ENCODE data around the gene TEF. TPM values are rescaled to one million over a fixed set of nuclear protein-coding genes. Genes with fewer than 3 reads are reported as not detected.

Gene TEF
- total and polyA plus RNA-seq, 2 experiments from 2014 or later, result 5.4 to 8.9 TPM

DNA sequence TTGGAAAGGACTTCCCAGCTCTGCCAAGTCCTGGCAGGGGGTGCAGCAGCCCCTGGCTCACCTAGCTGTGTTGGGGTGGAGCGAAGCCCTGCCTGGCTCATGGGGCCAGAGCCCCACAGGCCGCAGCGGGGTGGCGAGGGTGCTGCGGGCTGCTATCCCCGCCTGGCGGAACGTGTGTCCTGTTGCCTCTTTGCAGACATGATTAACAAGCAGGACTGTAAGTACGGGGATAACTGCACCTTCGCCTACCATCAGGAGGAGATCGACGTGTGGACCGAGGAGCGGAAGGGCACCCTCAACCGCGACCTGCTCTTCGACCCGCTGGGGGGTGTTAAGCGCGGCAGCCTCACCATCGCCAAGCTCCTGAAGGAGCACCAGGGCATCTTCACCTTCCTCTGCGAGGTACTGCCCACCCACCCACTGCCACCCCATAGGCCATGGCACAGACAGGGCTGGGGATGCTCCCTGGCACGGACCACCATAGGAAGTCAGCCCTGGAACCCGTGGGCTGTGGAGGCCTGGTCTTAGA lies 35.9 kb upstream of the TEF start:
- TF ChIP-seq EZH2phosphoT487 (IDR thresholded peaks at IDR 0.05; ENCODE audit: low read depth, severe bottlenecking, unreplicated experiment), result no peak
- TF ChIP-seq EZH2 (IDR thresholded peaks at IDR 0.05; ENCODE audit: borderline replicate concordance), result no peak
- TF ChIP-seq, protein P1, sequence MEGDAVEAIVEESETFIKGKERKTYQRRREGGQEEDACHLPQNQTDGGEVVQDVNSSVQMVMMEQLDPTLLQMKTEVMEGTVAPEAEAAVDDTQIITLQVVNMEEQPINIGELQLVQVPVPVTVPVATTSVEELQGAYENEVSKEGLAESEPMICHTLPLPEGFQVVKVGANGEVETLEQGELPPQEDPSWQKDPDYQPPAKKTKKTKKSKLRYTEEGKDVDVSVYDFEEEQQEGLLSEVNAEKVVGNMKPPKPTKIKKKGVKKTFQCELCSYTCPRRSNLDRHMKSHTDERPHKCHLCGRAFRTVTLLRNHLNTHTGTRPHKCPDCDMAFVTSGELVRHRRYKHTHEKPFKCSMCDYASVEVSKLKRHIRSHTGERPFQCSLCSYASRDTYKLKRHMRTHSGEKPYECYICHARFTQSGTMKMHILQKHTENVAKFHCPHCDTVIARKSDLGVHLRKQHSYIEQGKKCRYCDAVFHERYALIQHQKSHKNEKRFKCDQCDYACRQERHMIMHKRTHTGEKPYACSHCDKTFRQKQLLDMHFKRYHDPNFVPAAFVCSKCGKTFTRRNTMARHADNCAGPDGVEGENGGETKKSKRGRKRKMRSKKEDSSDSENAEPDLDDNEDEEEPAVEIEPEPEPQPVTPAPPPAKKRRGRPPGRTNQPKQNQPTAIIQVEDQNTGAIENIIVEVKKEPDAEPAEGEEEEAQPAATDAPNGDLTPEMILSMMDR (IDR thresholded peaks at IDR 0.05; ENCODE audit: poor library complexity), result no peak
- WGBS (ENCODE audit: low lambda C conversion rate, missing lambda C conversion rate), result 98% methylated on average over 24 of the region's 24 CpGs
- no peaks in the 10 kb centered on the region for H3K36me3 ChIP-seq (replicated peaks; ENCODE audit: insufficient read depth, low read depth)

DNA sequence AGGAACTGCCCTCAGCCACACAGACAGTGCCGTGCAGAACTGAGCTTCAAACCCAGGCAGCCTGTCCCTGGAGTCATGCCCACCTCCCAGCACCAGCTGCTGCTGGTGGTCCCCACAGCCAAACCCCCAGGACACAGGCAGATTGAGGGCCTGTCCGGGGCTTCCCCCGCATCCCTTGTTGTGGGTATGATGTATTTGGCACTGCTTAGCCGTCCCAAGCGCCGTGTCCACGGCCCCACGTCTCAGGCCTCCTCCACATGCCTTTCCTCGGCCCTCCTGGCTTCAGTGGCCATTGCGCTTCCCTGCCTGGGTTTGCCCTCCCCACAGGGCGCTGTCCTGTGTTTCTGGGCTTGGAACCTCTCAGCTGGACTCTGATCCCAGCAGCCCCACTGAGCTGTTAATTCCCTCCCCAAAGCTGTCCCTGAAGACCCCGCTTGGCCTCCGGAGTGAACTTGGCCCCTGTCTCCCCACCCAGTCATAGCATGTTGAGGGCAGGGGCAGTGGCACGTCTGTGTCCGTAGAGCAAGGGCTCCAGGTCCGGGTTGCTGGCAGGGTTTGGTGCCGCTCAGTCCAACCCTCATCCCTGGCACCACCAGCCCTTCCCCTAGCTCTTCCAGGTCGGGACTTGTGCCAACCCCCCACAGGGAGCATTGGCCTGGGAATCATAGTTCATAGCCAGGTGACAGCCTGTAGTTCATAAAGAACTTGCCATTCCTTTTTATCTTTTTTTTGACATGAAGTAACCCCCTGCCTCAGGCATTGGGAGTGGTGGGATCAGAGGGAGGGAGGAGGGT lies 34.5 kb upstream of the TEF start:
- WGBS (ENCODE audit: low lambda C conversion rate, missing lambda C conversion rate), result 96% methylated on average over 13 of the region's 18 CpGs
- no peak for DNase-seq (ENCODE audit: low spot score)

More for the DNA sequence above, 35.9 kb upstream of the TEF start:
- Histone ChIP-seq H3K9me2 (replicated peaks; ENCODE audit: insufficient read depth) (no peaks in the 10 kb centered on the region), H2AFZ (no peak overlapping the region), H3K4me1 (ENCODE audit: insufficient read depth) (no peaks in the 10 kb centered on the region), H3K27me3 (no peaks in the 10 kb centered on the region), H4K20me1 (ENCODE audit: insufficient read depth, poor library complexity, severe bottlenecking) (no peaks in the 10 kb centered on the region), H3K4me2 (no peak overlapping the region), H3K27ac (no peak overlapping the region), H3K4me3 (no peak overlapping the region), H3K9me3 (ENCODE audit: low read depth) (no peaks in the 10 kb centered on the region), H3K79me2 (no peaks in the 10 kb centered on the region)
- DNase-seq (ENCODE audit: low spot score), result no peak

DNA sequence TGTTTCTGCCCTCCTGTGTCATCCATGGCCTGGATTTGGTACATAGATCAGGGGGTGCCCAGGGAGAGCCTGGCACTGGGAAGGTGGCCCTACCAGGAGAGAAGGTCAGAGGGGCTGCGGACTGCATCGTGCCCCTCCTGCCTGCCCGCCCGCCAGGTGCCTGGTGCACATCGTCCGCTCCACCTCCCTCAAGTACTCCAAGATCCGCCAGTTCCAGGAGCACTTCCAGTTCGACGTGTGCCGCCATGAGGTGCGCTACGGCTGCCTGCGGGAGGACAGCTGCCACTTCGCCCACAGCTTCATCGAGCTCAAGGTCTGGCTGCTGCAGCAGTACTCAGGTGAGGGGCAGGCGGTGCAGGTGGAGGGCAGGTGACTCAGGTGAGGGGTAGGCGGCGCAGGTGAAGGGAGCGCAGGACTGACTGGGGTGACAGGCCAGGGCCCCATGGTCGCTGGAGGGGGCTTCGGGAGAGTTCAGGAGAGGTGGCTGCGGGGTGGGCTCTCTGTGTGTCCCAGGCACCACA lies 32.7 kb upstream of the TEF start:
- over 99% methylated on average over 19 of the region's 22 CpGs for WGBS (ENCODE audit: low lambda C conversion rate, missing lambda C conversion rate)

More for the DNA sequence above, 34.5 kb upstream of the TEF start:
- no peaks in the 10 kb centered on the region for H3K36me3 ChIP-seq (replicated peaks; ENCODE audit: insufficient read depth, low read depth)
- no peaks in the 10 kb centered on the region for H3K9me2 ChIP-seq (replicated peaks; ENCODE audit: insufficient read depth)
- H4K20me1 ChIP-seq (ENCODE audit: insufficient read depth, poor library complexity, severe bottlenecking), result no peaks in the 10 kb centered on the region
- H3K4me2 ChIP-seq, result no peak overlapping the region
- no peak overlapping the region for H3K27ac ChIP-seq
- no peaks in the 10 kb centered on the region for H3K9me3 ChIP-seq (ENCODE audit: low read depth)
- H3K4me3 ChIP-seq, result no peak overlapping the region
- H3K4me1 ChIP-seq (ENCODE audit: insufficient read depth), result no peaks in the 10 kb centered on the region
- no peak for TF ChIP-seq EZH2 (IDR thresholded peaks at IDR 0.05; ENCODE audit: borderline replicate concordance)
- TF ChIP-seq, protein P1 (IDR thresholded peaks at IDR 0.05; ENCODE audit: poor library complexity), result no peak
- no peak for TF ChIP-seq EZH2phosphoT487 (IDR thresholded peaks at IDR 0.05; ENCODE audit: low read depth, severe bottlenecking, unreplicated experiment)
- H3K79me2 ChIP-seq, result no peaks in the 10 kb centered on the region
- H3K27me3 ChIP-seq, result no peaks in the 10 kb centered on the region
- H2AFZ ChIP-seq, result no peak overlapping the region

More for the DNA sequence above, 32.7 kb upstream of the TEF start:
- TF ChIP-seq EZH2 (IDR thresholded peaks at IDR 0.05; ENCODE audit: borderline replicate concordance), result no peak
- TF ChIP-seq, protein P1 (IDR thresholded peaks at IDR 0.05; ENCODE audit: poor library complexity), result no peak
- TF ChIP-seq EZH2phosphoT487 (IDR thresholded peaks at IDR 0.05; ENCODE audit: low read depth, severe bottlenecking, unreplicated experiment), result no peak
- Histone ChIP-seq H3K36me3 (replicated peaks; ENCODE audit: insufficient read depth, low read depth) (no peaks in the 10 kb centered on the region), H4K20me1 (ENCODE audit: insufficient read depth, poor library complexity, severe bottlenecking) (no peaks in the 10 kb centered on the region), H3K9me2 (replicated peaks; ENCODE audit: insufficient read depth) (no peaks in the 10 kb centered on the region), H3K4me2 (no peak overlapping the region), H3K4me3 (no peak overlapping the region), H3K4me1 (ENCODE audit: insufficient read depth) (no peaks in the 10 kb centered on the region), H2AFZ (no peak overlapping the region), H3K27ac (no peak overlapping the region), H3K9me3 (ENCODE audit: low read depth) (no peaks in the 10 kb centered on the region), H3K27me3 (no peaks in the 10 kb centered on the region), H3K79me2 (no peaks in the 10 kb centered on the region)
- DNase-seq (ENCODE audit: low spot score), result no peak
